GDM1 (cell line): Measurements from ENCODE around the gene VPS33B.

Experiments
- DNase-seq: peaks from one replicate; lab custom pipeline; 2025; lab: John Stamatoyannopoulos, UW

The VPS33B gene

DNA sequence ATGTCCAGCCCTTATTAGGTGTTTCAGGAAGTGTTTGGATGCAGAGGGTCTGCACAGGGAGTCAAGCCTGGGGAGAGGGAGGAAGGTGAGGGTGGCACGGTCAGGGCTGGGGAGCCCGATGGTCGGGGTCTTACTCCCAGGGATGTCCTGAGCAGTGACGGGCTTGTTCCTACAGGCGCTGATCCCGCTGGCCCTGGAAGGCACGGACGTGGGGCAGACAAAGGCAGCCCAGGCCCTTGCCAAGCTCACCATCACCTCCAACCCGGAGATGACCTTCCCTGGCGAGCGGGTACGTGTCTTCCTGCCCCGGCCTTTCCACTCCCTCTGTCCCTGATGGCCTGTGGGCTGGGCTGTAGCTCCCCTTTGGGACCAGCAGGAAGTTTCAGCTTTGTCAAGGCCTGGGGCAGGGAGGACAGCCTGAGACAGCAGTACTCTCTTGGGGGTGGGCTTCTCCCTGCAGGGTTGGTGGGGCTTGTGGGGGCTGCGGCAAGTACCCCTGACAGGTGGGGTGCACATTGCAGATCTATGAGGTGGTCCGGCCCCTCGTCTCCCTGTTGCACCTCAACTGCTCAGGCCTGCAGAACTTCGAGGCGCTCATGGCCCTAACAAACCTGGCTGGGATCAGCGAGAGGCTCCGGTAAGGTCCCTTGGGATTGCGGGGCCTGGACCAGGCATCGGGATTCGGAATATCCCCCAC, 72.3 kb downstream of the VPS33B start:
- DNase-seq = no peak
